Keratinocyte (primary cell): ENCODE results near the gene ATP4A.

Source experiments
- CTCF ChIP-seq, 3 experiments: IDR thresholded peaks in 1 of 3; conservative IDR thresholded peaks in 1 of 3; optimal IDR thresholded peaks in 1 of 3; 2 replicates in 2 of 3; 3 replicates in 1 of 3; pipeline versions ENCODE3 to v1.5.1; 2011; ENCODE audit warnings: low read length in 3 of 3, mild to moderate bottlenecking in 3 of 3, moderate library complexity in 2 of 3, control low read depth in 1 of 3, inconsistent platforms in 1 of 3; ENCODE audit not compliant: insufficient read depth in 2 of 3; ENCODE audit errors: extremely low read depth in 1 of 3
- EZH2 ChIP-seq: IDR thresholded peaks from one replicate; pipeline ENCODE4 v1.6.1; 2012; ENCODE audit warnings: inconsistent platforms, mild to moderate bottlenecking, low read length, moderate library complexity

DNA sequence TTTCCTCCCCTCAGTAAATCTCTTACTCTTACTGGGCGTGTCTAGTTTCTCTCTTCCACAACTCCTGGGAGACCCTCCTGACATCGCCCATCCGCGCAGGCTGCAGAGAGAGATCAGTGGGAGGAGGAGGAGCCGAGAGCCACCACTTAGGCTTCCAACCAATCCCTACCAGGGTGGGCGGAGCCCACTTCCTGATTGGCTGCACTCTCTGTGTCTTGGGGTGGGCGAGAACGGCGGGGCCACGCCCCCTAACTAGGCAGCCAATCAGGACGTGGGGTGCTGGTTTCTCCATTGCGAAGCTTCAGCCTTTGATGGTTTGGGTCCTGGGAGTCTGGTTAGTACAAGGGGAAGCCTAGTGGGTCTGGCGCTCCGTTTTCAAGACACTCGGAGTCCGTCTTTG, 22.4 kb upstream of the ATP4A start, which contains the start of gene PMIS2:
- TF ChIP-seq CTCF (optimal IDR thresholded peaks at IDR 0.05 in 1 of 3, IDR thresholded peaks at IDR 0.05 in 1 of 3, conservative IDR thresholded peaks at IDR 0.05 in 1 of 3; ENCODE audit: extremely low read depth in 1 of 3, insufficient read depth in 2 of 3, low read length in 3 of 3) (no peak), EZH2 (no peak)
